ENCODE measurements around the gene CARS1. TPM values are rescaled to one million over a fixed set of nuclear protein-coding genes. Genes with fewer than 3 reads are reported as not detected.
A peak's percentile ranks its signal among the peaks of the same experiment; 100 is the strongest.

Gene CARS1
- total RNA-seq, 1 donor from 2014 or later: 60.7 TPM

- no peak for DNase-seq (ENCODE audit: low read depth)
Observed at GRCh38 chr11:3010521-3011275, 46.5 kb downstream of the CARS1 start.

GRCh38 chr11:3010004-3010403 lies 47.2 kb downstream of the CARS1 start:
- DNase-seq (ENCODE audit: low read depth): no peak

- DNase-seq (ENCODE audit: low read depth): no peak
Observed at GRCh38 chr11:3009481-3009880, 47.7 kb downstream of the CARS1 start.

GRCh38 chr11:3008746-3009336 lies 48.4 kb downstream of the CARS1 start:
- no peak for DNase-seq (ENCODE audit: low read depth)

GRCh38 chr11:3007404-3008010 lies 49.7 kb downstream of the CARS1 start:
- no peak for DNase-seq (ENCODE audit: low read depth)

GRCh38 chr11:3006505-3007260 lies 50.5 kb downstream of the CARS1 start:
- no peak for DNase-seq (ENCODE audit: low read depth)

GRCh38 chr11:3004481-3004880 lies 52.7 kb downstream of the CARS1 start:
- no peak for DNase-seq (ENCODE audit: low read depth)

- DNase-seq (ENCODE audit: low read depth): no peak
Observed at GRCh38 chr11:3003396-3004231, 53.6 kb downstream of the CARS1 start.

GRCh38 chr11:3002871-3003270 lies 54.4 kb downstream of the CARS1 start:
- no peak for DNase-seq (ENCODE audit: low read depth)

GRCh38 chr11:3002351-3002861 lies 54.8 kb downstream of the CARS1 start:
- DNase-seq (ENCODE audit: low read depth): no peak

GRCh38 chr11:3001496-3001895 lies 55.7 kb downstream of the CARS1 start:
- DNase-seq (ENCODE audit: low read depth): no peak

- DNase-seq (ENCODE audit: low read depth): peak; percentile 24
Observed at GRCh38 chr11:3000032-3000961, 56.9 kb downstream of the CARS1 start.

- no peak for DNase-seq (ENCODE audit: low read depth)
Observed at GRCh38 chr11:2999464-2999998, 57.7 kb downstream of the CARS1 start.

GRCh38 chr11:2998073-2998850 lies 59.0 kb downstream of the CARS1 start:
- no peak for DNase-seq (ENCODE audit: low read depth)

- no peak for DNase-seq (ENCODE audit: low read depth)
Observed at GRCh38 chr11:2997406-2997805, 59.8 kb downstream of the CARS1 start.

GRCh38 chr11:2996976-2997375 lies 60.2 kb downstream of the CARS1 start:
- DNase-seq (ENCODE audit: low read depth): no peak

- no peak for DNase-seq (ENCODE audit: low read depth)
Observed at GRCh38 chr11:2995893-2996554, 61.2 kb downstream of the CARS1 start.

GRCh38 chr11:2995031-2995561 lies 62.1 kb downstream of the CARS1 start:
- DNase-seq (ENCODE audit: low read depth): no peak

All from myocyte (in vitro differentiated cells).